ENCODE results near the gene TMEM138. TPM values are rescaled to one million over a fixed set of nuclear protein-coding genes. Genes with fewer than 3 reads are reported as not detected.

The TMEM138 gene
- total and polyA plus RNA-seq, 4 donors, result 13.5 to 39.6 (median 24.2) TPM

DNA sequence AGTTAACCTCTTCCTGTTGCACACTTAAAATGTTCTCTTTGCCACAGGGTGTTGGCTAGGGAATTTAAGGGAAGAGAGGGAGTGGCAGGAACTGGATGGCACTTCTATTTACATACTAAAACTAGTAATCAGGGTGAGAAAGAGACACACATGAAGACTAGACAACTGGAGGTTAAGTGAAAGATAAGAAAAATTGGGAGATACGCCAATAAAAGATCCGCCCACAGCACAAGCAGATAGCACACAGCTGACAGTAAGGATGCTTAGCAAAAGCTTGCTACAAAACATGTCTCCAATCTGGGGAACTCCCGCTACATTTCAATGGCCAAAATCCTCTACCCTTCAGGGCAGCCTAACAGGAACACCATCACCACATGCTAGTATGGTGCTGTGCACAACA, 54.8 kb downstream of the TMEM138 start:
- Histone ChIP-seq H3K9me3 (ENCODE audit: control insufficient read depth in 4 of 4, low read length in 3 of 4) (no peaks in the 10 kb centered on the region), H3K36me3 (ENCODE audit: control insufficient read depth in 4 of 4, insufficient read depth in 3 of 4, low read depth in 1 of 4, low read length in 3 of 4) (peaks cover 22 to 95% (median 78%) of the 10 kb centered on the region in 4 donors), H3K27ac (ENCODE audit: low read depth in 1 of 2, low read length in 2 of 2) (no peak overlapping the region), H3K9ac (ENCODE audit: low read depth in 1 of 2, low read length in 2 of 2) (no peak overlapping the region), H3K27me3 (ENCODE audit: control insufficient read depth in 4 of 4, insufficient read depth in 4 of 4, low read length in 3 of 4) (no peaks in the 10 kb centered on the region), H3K4me3 (ENCODE audit: low read depth in 1 of 3, low read length in 3 of 3) (no peak overlapping the region), H3K4me1 (ENCODE audit: control insufficient read depth in 4 of 4, insufficient read depth in 4 of 4, low read length in 3 of 4) (peaks cover 0 to 3% (median 0%) of the 10 kb centered on the region in 4 donors)
- no peak for TF ChIP-seq TAF1 (conservative IDR thresholded peaks at IDR 0.05)
- TF ChIP-seq HNF4G (IDR thresholded peaks at IDR 0.05), result no peak
- no peak for TF ChIP-seq RAD21 (IDR thresholded peaks at IDR 0.05)
- TF ChIP-seq YY1 (IDR thresholded peaks at IDR 0.05), result no peak
- TF ChIP-seq HNF4A (conservative IDR thresholded peaks at IDR 0.05), result no peak
- no peak for TF ChIP-seq FOXA1 (IDR thresholded peaks at IDR 0.05)
- no peak for TF ChIP-seq GABPA (IDR thresholded peaks at IDR 0.05 in 1 of 2, conservative IDR thresholded peaks at IDR 0.05 in 1 of 2)
- TF ChIP-seq FOXA2 (IDR thresholded peaks at IDR 0.05), result no peak
- TF ChIP-seq RXRA (IDR thresholded peaks at IDR 0.05), result no peak
- TF ChIP-seq, protein P1, sequence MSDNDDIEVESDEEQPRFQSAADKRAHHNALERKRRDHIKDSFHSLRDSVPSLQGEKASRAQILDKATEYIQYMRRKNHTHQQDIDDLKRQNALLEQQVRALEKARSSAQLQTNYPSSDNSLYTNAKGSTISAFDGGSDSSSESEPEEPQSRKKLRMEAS (IDR thresholded peaks at IDR 0.05), result no peak
- no peak for TF ChIP-seq JUND (IDR thresholded peaks at IDR 0.05)
- TF ChIP-seq SP1 (IDR thresholded peaks at IDR 0.05), result no peak
- TF ChIP-seq, protein P2, sequence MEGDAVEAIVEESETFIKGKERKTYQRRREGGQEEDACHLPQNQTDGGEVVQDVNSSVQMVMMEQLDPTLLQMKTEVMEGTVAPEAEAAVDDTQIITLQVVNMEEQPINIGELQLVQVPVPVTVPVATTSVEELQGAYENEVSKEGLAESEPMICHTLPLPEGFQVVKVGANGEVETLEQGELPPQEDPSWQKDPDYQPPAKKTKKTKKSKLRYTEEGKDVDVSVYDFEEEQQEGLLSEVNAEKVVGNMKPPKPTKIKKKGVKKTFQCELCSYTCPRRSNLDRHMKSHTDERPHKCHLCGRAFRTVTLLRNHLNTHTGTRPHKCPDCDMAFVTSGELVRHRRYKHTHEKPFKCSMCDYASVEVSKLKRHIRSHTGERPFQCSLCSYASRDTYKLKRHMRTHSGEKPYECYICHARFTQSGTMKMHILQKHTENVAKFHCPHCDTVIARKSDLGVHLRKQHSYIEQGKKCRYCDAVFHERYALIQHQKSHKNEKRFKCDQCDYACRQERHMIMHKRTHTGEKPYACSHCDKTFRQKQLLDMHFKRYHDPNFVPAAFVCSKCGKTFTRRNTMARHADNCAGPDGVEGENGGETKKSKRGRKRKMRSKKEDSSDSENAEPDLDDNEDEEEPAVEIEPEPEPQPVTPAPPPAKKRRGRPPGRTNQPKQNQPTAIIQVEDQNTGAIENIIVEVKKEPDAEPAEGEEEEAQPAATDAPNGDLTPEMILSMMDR (IDR thresholded peaks at IDR 0.05; ENCODE audit: low read depth, low read length, missing input control), result no peak
- no peak for TF ChIP-seq EGR1 (IDR thresholded peaks at IDR 0.05; ENCODE audit: low read depth in 2 of 2)
- no peak for TF ChIP-seq NR2F2 (IDR thresholded peaks at IDR 0.05)
- TF ChIP-seq, protein P3, sequence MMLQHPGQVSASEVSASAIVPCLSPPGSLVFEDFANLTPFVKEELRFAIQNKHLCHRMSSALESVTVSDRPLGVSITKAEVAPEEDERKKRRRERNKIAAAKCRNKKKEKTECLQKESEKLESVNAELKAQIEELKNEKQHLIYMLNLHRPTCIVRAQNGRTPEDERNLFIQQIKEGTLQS (IDR thresholded peaks at IDR 0.05), result no peak
- 80% methylated on average over 3 of the region's 3 CpGs for WGBS
- DNase-seq (ENCODE audit: low spot score), result no peak

DNA sequence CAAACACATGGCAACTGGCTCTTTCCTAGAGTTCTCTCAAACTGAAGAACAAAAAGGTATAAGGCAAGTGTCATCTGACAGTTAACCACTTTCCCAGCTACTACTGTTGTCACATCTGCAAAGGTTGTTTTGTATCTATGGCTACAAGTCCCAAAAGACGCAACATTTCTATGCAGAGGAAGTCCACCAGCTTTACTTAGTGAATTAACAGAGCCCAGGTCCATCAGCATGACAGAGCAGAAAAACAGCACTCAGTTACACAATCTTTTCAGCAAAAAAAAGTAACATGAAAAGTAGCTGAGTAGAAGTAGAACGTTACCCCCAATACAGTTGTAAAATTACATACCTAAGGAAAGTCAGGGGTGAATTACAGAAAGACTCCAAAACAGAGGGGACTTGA, 55.5 kb downstream of the TMEM138 start:
- H3K9ac ChIP-seq (ENCODE audit: low read depth in 1 of 2, low read length in 2 of 2), result no peak overlapping the region
- TF ChIP-seq, protein P1 (IDR thresholded peaks at IDR 0.05), result no peak
- TF ChIP-seq GABPA (IDR thresholded peaks at IDR 0.05 in 1 of 2, conservative IDR thresholded peaks at IDR 0.05 in 1 of 2) (no peak), FOXA2 (IDR thresholded peaks at IDR 0.05) (no peak), SP1 (IDR thresholded peaks at IDR 0.05) (no peak)
- H3K27ac ChIP-seq (ENCODE audit: low read depth in 1 of 2, low read length in 2 of 2), result no peak overlapping the region
- no peaks in the 10 kb centered on the region for H3K9me3 ChIP-seq (ENCODE audit: control insufficient read depth in 4 of 4, low read length in 3 of 4)
- peaks cover 21 to 97% (median 76%) of the 10 kb centered on the region in 4 donors for H3K36me3 ChIP-seq (ENCODE audit: control insufficient read depth in 4 of 4, insufficient read depth in 3 of 4, low read depth in 1 of 4, low read length in 3 of 4)
- WGBS, result 79% methylated on average over 2 of the region's 2 CpGs
- no peaks in the 10 kb centered on the region for H3K27me3 ChIP-seq (ENCODE audit: control insufficient read depth in 4 of 4, insufficient read depth in 4 of 4, low read length in 3 of 4)
- H3K4me1 ChIP-seq (ENCODE audit: control insufficient read depth in 4 of 4, insufficient read depth in 4 of 4, low read length in 3 of 4), result peaks cover 0 to 3% (median 0%) of the 10 kb centered on the region in 4 donors
- no peak for DNase-seq (ENCODE audit: low spot score)
- H3K4me3 ChIP-seq (ENCODE audit: low read depth in 1 of 3, low read length in 3 of 3), result no peak overlapping the region

DNA sequence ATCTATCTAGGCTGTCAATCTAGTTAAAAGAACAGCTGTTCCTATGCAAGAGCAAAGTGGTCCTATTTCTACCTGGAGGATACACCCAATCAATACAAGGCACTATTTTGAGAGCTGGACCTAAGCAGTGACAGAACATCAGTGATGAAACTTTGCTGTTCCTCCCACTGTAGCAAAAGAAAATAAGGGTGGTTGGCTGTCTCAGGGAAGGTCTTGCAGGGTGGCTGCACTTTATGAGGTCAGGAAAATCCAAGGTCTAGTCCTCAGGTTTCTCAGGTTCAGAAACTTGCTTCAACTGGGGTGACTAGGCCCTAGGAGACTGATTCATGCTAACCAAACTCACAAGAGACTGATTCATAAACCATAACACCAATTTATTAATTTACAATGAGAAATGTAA, 56.0 kb downstream of the TMEM138 start:
- H3K4me3 ChIP-seq (ENCODE audit: low read depth in 1 of 3, low read length in 3 of 3), result no peak overlapping the region
- H3K27ac ChIP-seq (ENCODE audit: low read depth in 1 of 2, low read length in 2 of 2), result no peak overlapping the region
- H3K9ac ChIP-seq (ENCODE audit: low read depth in 1 of 2, low read length in 2 of 2), result no peak overlapping the region
- DNase-seq (ENCODE audit: low spot score), result no peak
- H3K4me1 ChIP-seq (ENCODE audit: control insufficient read depth in 4 of 4, insufficient read depth in 4 of 4, low read length in 3 of 4), result peaks cover 0 to 3% (median 0%) of the 10 kb centered on the region in 4 donors
- H3K36me3 ChIP-seq (ENCODE audit: control insufficient read depth in 4 of 4, insufficient read depth in 3 of 4, low read depth in 1 of 4, low read length in 3 of 4), result peaks cover 21 to 95% (median 73%) of the 10 kb centered on the region in 4 donors
- no peaks in the 10 kb centered on the region for H3K27me3 ChIP-seq (ENCODE audit: control insufficient read depth in 4 of 4, insufficient read depth in 4 of 4, low read length in 3 of 4)
- no peaks in the 10 kb centered on the region for H3K9me3 ChIP-seq (ENCODE audit: control insufficient read depth in 4 of 4, low read length in 3 of 4)
- TF ChIP-seq EGR1 (IDR thresholded peaks at IDR 0.05; ENCODE audit: low read depth in 2 of 2), result no peak
- TF ChIP-seq, protein P2 (IDR thresholded peaks at IDR 0.05; ENCODE audit: low read depth, low read length, missing input control), result no peak
- no peak for TF ChIP-seq YY1 (IDR thresholded peaks at IDR 0.05)
- no peak for TF ChIP-seq FOXA2 (IDR thresholded peaks at IDR 0.05)
- TF ChIP-seq, protein P4, sequence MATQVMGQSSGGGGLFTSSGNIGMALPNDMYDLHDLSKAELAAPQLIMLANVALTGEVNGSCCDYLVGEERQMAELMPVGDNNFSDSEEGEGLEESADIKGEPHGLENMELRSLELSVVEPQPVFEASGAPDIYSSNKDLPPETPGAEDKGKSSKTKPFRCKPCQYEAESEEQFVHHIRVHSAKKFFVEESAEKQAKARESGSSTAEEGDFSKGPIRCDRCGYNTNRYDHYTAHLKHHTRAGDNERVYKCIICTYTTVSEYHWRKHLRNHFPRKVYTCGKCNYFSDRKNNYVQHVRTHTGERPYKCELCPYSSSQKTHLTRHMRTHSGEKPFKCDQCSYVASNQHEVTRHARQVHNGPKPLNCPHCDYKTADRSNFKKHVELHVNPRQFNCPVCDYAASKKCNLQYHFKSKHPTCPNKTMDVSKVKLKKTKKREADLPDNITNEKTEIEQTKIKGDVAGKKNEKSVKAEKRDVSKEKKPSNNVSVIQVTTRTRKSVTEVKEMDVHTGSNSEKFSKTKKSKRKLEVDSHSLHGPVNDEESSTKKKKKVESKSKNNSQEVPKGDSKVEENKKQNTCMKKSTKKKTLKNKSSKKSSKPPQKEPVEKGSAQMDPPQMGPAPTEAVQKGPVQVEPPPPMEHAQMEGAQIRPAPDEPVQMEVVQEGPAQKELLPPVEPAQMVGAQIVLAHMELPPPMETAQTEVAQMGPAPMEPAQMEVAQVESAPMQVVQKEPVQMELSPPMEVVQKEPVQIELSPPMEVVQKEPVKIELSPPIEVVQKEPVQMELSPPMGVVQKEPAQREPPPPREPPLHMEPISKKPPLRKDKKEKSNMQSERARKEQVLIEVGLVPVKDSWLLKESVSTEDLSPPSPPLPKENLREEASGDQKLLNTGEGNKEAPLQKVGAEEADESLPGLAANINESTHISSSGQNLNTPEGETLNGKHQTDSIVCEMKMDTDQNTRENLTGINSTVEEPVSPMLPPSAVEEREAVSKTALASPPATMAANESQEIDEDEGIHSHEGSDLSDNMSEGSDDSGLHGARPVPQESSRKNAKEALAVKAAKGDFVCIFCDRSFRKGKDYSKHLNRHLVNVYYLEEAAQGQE (IDR thresholded peaks at IDR 0.05), result no peak
- no peak for TF ChIP-seq GABPA (IDR thresholded peaks at IDR 0.05 in 1 of 2, conservative IDR thresholded peaks at IDR 0.05 in 1 of 2)
- TF ChIP-seq FOXA1 (IDR thresholded peaks at IDR 0.05), result no peak
- no peak for TF ChIP-seq JUND (IDR thresholded peaks at IDR 0.05)
- no peak for TF ChIP-seq HNF4A (conservative IDR thresholded peaks at IDR 0.05)
- TF ChIP-seq, protein P1 (IDR thresholded peaks at IDR 0.05), result no peak
- TF ChIP-seq, protein P3 (IDR thresholded peaks at IDR 0.05), result no peak
- no peak for TF ChIP-seq SP1 (IDR thresholded peaks at IDR 0.05)
